Activated effector memory CD4-positive, alpha-beta T cell treated with anti-CD3 and anti-CD28 coated beads, Interleukin-2, amount 50 U/mL, for 16 hours (primary cell): ENCODE data around the gene PARS2.

Experiments
- DNase-seq: peaks from one replicate; pipeline ENCODE4 v3.0.0-alpha.2; 2020

Gene PARS2

GRCh38 chr1:54716299-54717047, 47.9 kb downstream of the PARS2 start:
- DNase-seq: no peak

- peak; percentile 94 for DNase-seq
Measured at GRCh38 chr1:54715493-54716298, 48.6 kb downstream of the PARS2 start, which contains the start of gene TTC4. TTC4 (plus strand) TSS chr1:54715861; CDS start chr1:54715909, 48 bp downstream.

- no peak for DNase-seq
Measured at GRCh38 chr1:54714881-54715492, 49.3 kb downstream of the PARS2 start.

- DNase-seq: no peak
Measured at GRCh38 chr1:54711536-54711935, 52.8 kb downstream of the PARS2 start.

- no peak for DNase-seq
Measured at GRCh38 chr1:54710841-54711240, 53.5 kb downstream of the PARS2 start.

GRCh38 chr1:54710434-54710833, 53.9 kb downstream of the PARS2 start:
- DNase-seq: no peak

GRCh38 chr1:54709547-54710292, 54.6 kb downstream of the PARS2 start:
- DNase-seq: no peak

GRCh38 chr1:54708385-54708784, 55.9 kb downstream of the PARS2 start:
- no peak for DNase-seq
